Neuronal stem cell (in vitro differentiated cells): Measurements from ENCODE around the gene DCAF15.

Experiments used
- DNase-seq: peaks from one replicate; pipeline ENCODE4 v3.0.0-alpha.2; 2013; ENCODE audit warnings: low spot score
- H2AFZ ChIP-seq: one replicate; pipeline ENCODE4 v1.6.1; 2013; ENCODE audit warnings: mild to moderate bottlenecking, low read length, inconsistent platforms
- H2AK5ac ChIP-seq: 2 replicates; pipeline ENCODE4 v1.6.1; 2013; ENCODE audit warnings: low read depth, mild to moderate bottlenecking, inconsistent platforms, low read length, moderate library complexity, mixed read lengths
- H2BK120ac ChIP-seq: 2 replicates; pipeline ENCODE4 v1.6.1; 2013; ENCODE audit warnings: low read depth, mild to moderate bottlenecking, inconsistent platforms, low read length, moderate library complexity, mixed read lengths
- H2BK12ac ChIP-seq: one replicate; pipeline ENCODE4 v1.6.1; 2013; ENCODE audit warnings: low read length, inconsistent platforms
- H2BK15ac ChIP-seq: 2 replicates; pipeline ENCODE4 v1.6.1; 2013; ENCODE audit warnings: mild to moderate bottlenecking, low read length, inconsistent platforms, mixed read lengths
- H2BK5ac ChIP-seq: one replicate; pipeline ENCODE4 v1.6.1; 2013; ENCODE audit warnings: inconsistent platforms, mild to moderate bottlenecking, low read length, moderate library complexity
- H3K14ac ChIP-seq: one replicate; pipeline ENCODE4 v1.6.1; 2013; ENCODE audit warnings: low read length, inconsistent platforms
- H3K18ac ChIP-seq: 2 replicates; pipeline ENCODE4 v1.6.1; 2013; ENCODE audit warnings: low read length, inconsistent platforms
- H3K23ac ChIP-seq: 2 replicates; pipeline ENCODE4 v1.6.1; 2013; ENCODE audit warnings: low read depth, mild to moderate bottlenecking, mixed read lengths, low read length, inconsistent platforms; ENCODE audit not compliant: poor library complexity
- H3K27ac ChIP-seq: replicated peaks from 3 replicates; pipeline ENCODE4 v1.5.1; 2013; ENCODE audit warnings: low read length, inconsistent platforms
- H3K27me3 ChIP-seq, 3 experiments: 2 replicates each; pipeline ENCODE4 v1.6.1; 2013; ENCODE audit warnings: low read length in 3 of 3, mild to moderate bottlenecking in 2 of 3, inconsistent platforms in 1 of 3, low read depth in 1 of 3, mixed read lengths in 1 of 3, moderate library complexity in 1 of 3; ENCODE audit not compliant: control insufficient read depth in 3 of 3, insufficient read depth in 3 of 3
- H3K36me3 ChIP-seq, 2 donors: replicated peaks in 1 of 2; 2 replicates each; pipeline ENCODE4 v1.6.1; 2013; ENCODE audit warnings: low read length in 2 of 2; ENCODE audit not compliant: control insufficient read depth in 2 of 2, insufficient read depth in 2 of 2
- H3K4ac ChIP-seq: 2 replicates; pipeline ENCODE4 v1.6.1; 2013; ENCODE audit warnings: inconsistent platforms, mild to moderate bottlenecking, low read length, moderate library complexity
- H3K4me1 ChIP-seq, 2 donors: 1 replicate in 1 of 2; 2 replicates in 1 of 2; pipeline ENCODE4 v1.6.1; 2013; ENCODE audit warnings: low read length in 2 of 2, low read depth in 1 of 2; ENCODE audit not compliant: control insufficient read depth in 2 of 2, insufficient read depth in 1 of 2
- H3K4me2 ChIP-seq: one replicate; pipeline ENCODE4 v1.6.1; 2013; ENCODE audit warnings: mild to moderate bottlenecking, low read length, inconsistent platforms; ENCODE audit not compliant: insufficient read depth, poor library complexity, severe bottlenecking
- H3K4me3 ChIP-seq, 2 donors: 2 replicates each; pipeline ENCODE4 v1.5.1; 2013; ENCODE audit warnings: low read length in 2 of 2, mild to moderate bottlenecking in 2 of 2, inconsistent platforms in 1 of 2, moderate library complexity in 1 of 2
- H3K79me1 ChIP-seq: one replicate; pipeline ENCODE4 v1.6.1; 2013; ENCODE audit warnings: low read depth, mild to moderate bottlenecking, inconsistent platforms, low read length, moderate library complexity
- H3K9ac ChIP-seq: one replicate; pipeline ENCODE4 v1.6.1; 2013; ENCODE audit warnings: mild to moderate bottlenecking, low read depth, low read length, inconsistent platforms; ENCODE audit not compliant: poor library complexity
- H3K9me3 ChIP-seq, 2 donors: replicated peaks in 1 of 2; 2 replicates each; pipeline versions ENCODE3 to v1.6.1; 2013; ENCODE audit warnings: low read length in 2 of 2, mild to moderate bottlenecking in 2 of 2, inconsistent platforms in 1 of 2, low read depth in 1 of 2, mixed read lengths in 1 of 2, moderate library complexity in 1 of 2; ENCODE audit not compliant: control insufficient read depth in 2 of 2, insufficient read depth in 1 of 2
- H4K8ac ChIP-seq: one replicate; pipeline ENCODE4 v1.6.1; 2013; ENCODE audit warnings: low read depth, mild to moderate bottlenecking, inconsistent platforms, low read length, moderate library complexity
- H4K91ac ChIP-seq: one replicate; pipeline ENCODE4 v1.6.1; 2013; ENCODE audit warnings: low read length, low read depth, mild to moderate bottlenecking, inconsistent platforms; ENCODE audit not compliant: poor library complexity
- WGBS, 2 donors: extraction: QIAGEN DNeasy Blood & Tissue Kit; methylation state at CpG; one replicate each; pipeline ENCODE4 v1.1.7; 2013; ENCODE audit warnings: missing lambda C conversion rate in 2 of 2, mixed read lengths in 1 of 2; ENCODE audit not compliant: insufficient read length in 2 of 2, insufficient replicate concordance in 1 of 2; ENCODE audit errors: extremely low coverage in 2 of 2; 5-methylcytosine and 5-hydroxymethylcytosine counted together

The DCAF15 gene

GRCh38 chr19:13930402-13930801 lies 21.9 kb upstream of the DCAF15 start:
- Histone ChIP-seq H3K23ac (no peak overlapping the region), H2AK5ac (no peak overlapping the region), H3K9ac (no peak overlapping the region), H3K4me2 (no peak overlapping the region), H2BK5ac (peak overlapping the region; percentile 53), H4K8ac (no peak overlapping the region), H3K4ac (no peak overlapping the region), H3K36me3 (peaks cover 24 to 30% of the 10 kb centered on the region in 2 donors), H2BK120ac (no peak overlapping the region), H4K91ac (no peak overlapping the region), H2BK12ac (no peak overlapping the region), H3K4me3 (no peak overlapping the region), H3K27me3 (peaks cover 0 to 2% (median 0%) of the 10 kb centered on the region in 3 experiments), H3K79me1 (no peaks in the 10 kb centered on the region), H2AFZ (no peak overlapping the region), H3K4me1 (peaks cover 0 to 7% of the 10 kb centered on the region in 2 donors), H3K14ac (no peak overlapping the region), H2BK15ac (no peak overlapping the region), H3K9me3 (no peaks in the 10 kb centered on the region), H3K18ac (no peak overlapping the region), H3K27ac (no peak overlapping the region)
- no CpG with 5 or more reads among the region's 17 CpGs for WGBS, 2 donors
- DNase-seq: no peak

- no peak overlapping the region for H3K14ac ChIP-seq
- WGBS, 2 donors: no CpG with 5 or more reads among the region's 30 CpGs
Measured at GRCh38 chr19:13931391-13932148, 20.7 kb upstream of the DCAF15 start.

GRCh38 chr19:13932149-13932637 lies 20.1 kb upstream of the DCAF15 start:
- DNase-seq: no peak
- Histone ChIP-seq H3K4me1 (peaks cover 12 to 16% of the 10 kb centered on the region in 2 donors), H3K18ac (no peak overlapping the region), H3K79me1 (no peaks in the 10 kb centered on the region), H3K9ac (no peak overlapping the region), H3K4me2 (no peak overlapping the region), H2BK12ac (no peak overlapping the region), H3K27ac (no peak overlapping the region), H3K23ac (no peak overlapping the region), H2AFZ (no peak overlapping the region), H3K4ac (no peak overlapping the region), H2BK15ac (no peak overlapping the region), H3K36me3 (peaks cover 15 to 17% of the 10 kb centered on the region in 2 donors), H3K9me3 (no peaks in the 10 kb centered on the region), H2BK120ac (no peak overlapping the region), H3K4me3 (no peak overlapping the region), H2BK5ac (peak overlapping the region; percentile 78), H3K14ac (no peak overlapping the region), H4K8ac (no peak overlapping the region), H2AK5ac (no peak overlapping the region), H3K27me3 (peaks cover 0 to 2% (median 0%) of the 10 kb centered on the region in 3 experiments), H4K91ac (no peak overlapping the region)
- WGBS, 2 donors: no CpG with 5 or more reads among the region's 6 CpGs

More at GRCh38 chr19:13931391-13932148, 20.7 kb upstream of the DCAF15 start:
- Histone ChIP-seq H2AK5ac (no peak overlapping the region), H3K27me3 (peaks cover 0 to 2% (median 0%) of the 10 kb centered on the region in 3 experiments), H2BK120ac (no peak overlapping the region), H3K9me3 (no peaks in the 10 kb centered on the region), H3K23ac (no peak overlapping the region), H3K27ac (no peak overlapping the region), H2BK12ac (no peak overlapping the region), H3K18ac (no peak overlapping the region), H3K4ac (no peak overlapping the region), H4K8ac (no peak overlapping the region), H3K4me1 (peaks cover 11 to 16% of the 10 kb centered on the region in 2 donors), H3K4me3 (no peak overlapping the region), H3K36me3 (peaks cover 22 to 23% of the 10 kb centered on the region in 2 donors), H4K91ac (no peak overlapping the region), H3K79me1 (no peaks in the 10 kb centered on the region), H2BK5ac (no peak overlapping the region), H3K9ac (peak overlapping the region; percentile 12), H2BK15ac (no peak overlapping the region), H3K4me2 (no peak overlapping the region), H2AFZ (no peak overlapping the region)
- DNase-seq: no peak

GRCh38 chr19:13932911-13933393 lies 19.4 kb upstream of the DCAF15 start:
- no CpG with 5 or more reads among the region's 42 CpGs for WGBS, 2 donors
- H2BK12ac ChIP-seq: peak overlapping the region; percentile 41
- H2BK15ac ChIP-seq: no peak overlapping the region

More at GRCh38 chr19:13932911-13933393, 19.4 kb upstream of the DCAF15 start:
- Histone ChIP-seq H2BK120ac (no peak overlapping the region), H2BK5ac (peak overlapping the region; percentile 78), H3K4me3 (no peak overlapping the region), H3K4me2 (no peak overlapping the region), H3K9ac (peak overlapping the region; percentile 77), H4K91ac (no peak overlapping the region), H3K14ac (peak overlapping the region; percentile 56), H4K8ac (no peak overlapping the region), H2AFZ (no peak overlapping the region), H3K9me3 (no peaks in the 10 kb centered on the region), H2AK5ac (peak overlapping the region; percentile 56), H3K18ac (peak overlapping the region; percentile 83), H3K27ac (no peak overlapping the region), H3K79me1 (no peaks in the 10 kb centered on the region), H3K27me3 (peaks cover 0 to 2% (median 0%) of the 10 kb centered on the region in 3 experiments), H3K36me3 (peaks cover 12 to 13% of the 10 kb centered on the region in 2 donors), H3K4me1 (peaks cover 19 to 20% of the 10 kb centered on the region in 2 donors), H3K23ac (peak overlapping the region; percentile 80), H3K4ac (no peak overlapping the region)
- DNase-seq: no peak
